Esophagus squamous epithelium (tissue), 5 donors: ENCODE measurements around the gene TNS1. TPM values are rescaled to one million over a fixed set of nuclear protein-coding genes. Genes with fewer than 3 reads are reported as not detected.

Experiments used
- DNase-seq: peaks from one replicate; lab custom pipeline; 2025; lab: John Stamatoyannopoulos, UW
- H3K27ac ChIP-seq, 4 donors: fragments of 200-600 bp; sonication (generic); one replicate each; pipeline ENCODE4 v1.5.1; 2016 to 2019; ENCODE audit warnings: mild to moderate bottlenecking in 1 of 4
- H3K27me3 ChIP-seq, 4 donors: fragments of 200-600 bp; sonication (generic); 1 replicate in 3 of 4; 2 replicates in 1 of 4; pipeline versions ENCODE4 v1.5.1 to v1.6.0; 2017 to 2021; ENCODE audit warnings: antibody characterized with exemption in 1 of 4
- H3K36me3 ChIP-seq, 3 donors: fragments of 200-600 bp; sonication (generic); one replicate each; pipeline ENCODE4 v1.5.1; 2016 to 2019
- H3K4me1 ChIP-seq, 3 donors: fragments of 200-600 bp; sonication (generic); one replicate each; pipeline ENCODE4 v1.5.1; 2017 to 2019
- H3K4me3 ChIP-seq, 4 donors: fragments of 200-600 bp; sonication (generic); 1 replicate in 3 of 4; 2 replicates in 1 of 4; pipeline ENCODE4 v1.5.1; 2016 to 2019; ENCODE audit warnings: mild to moderate bottlenecking in 2 of 4, moderate library complexity in 1 of 4
- H3K9me3 ChIP-seq, 3 donors: fragments of 200-600 bp; sonication (generic); one replicate each; pipeline ENCODE4 v1.5.1; 2016 to 2019
- POLR2A ChIP-seq, 4 donors: fragments of 450-650 bp; IDR thresholded peaks; one replicate each; pipeline ENCODE4 v1.6.1; 2017; ENCODE audit warnings: antibody characterized with exemption in 4 of 4, mild to moderate bottlenecking in 4 of 4, moderate library complexity in 3 of 4
- WGBS, 2 donors: methylation state at CpG; one replicate each; pipeline ENCODE4 v1.1.5; 2018; 5-methylcytosine and 5-hydroxymethylcytosine counted together
- intact Hi-C: fragments of 100-400 bp; cut with DNase I; formaldehyde crosslinking; loops from one replicate; pipeline ENCODE4 v1.15.0; 2022
- total RNA-seq, 4 donors: library from RNA; depleted of rRNA; stranded (reverse); fragments of >200 nt; gene quantifications; one replicate each; pipeline ENCODE4 v1.1.0, GENCODE V29; 2016
- TF ChIP-seq, protein P1 (sequence below), 6 experiments: fragments of 450-650 bp in 4 of 6; fragments of 200-600 bp in 2 of 6; sonication (generic) in 2 of 6; IDR thresholded peaks; one replicate each; pipeline ENCODE4 v1.5.1; 2016 to 2019; ENCODE audit warnings: antibody characterized with exemption in 6 of 6, mild to moderate bottlenecking in 4 of 6, moderate library complexity in 4 of 6
- donor health status: DM: yes; HTN: yes; CAD: no.

TNS1 gene
- total RNA-seq, 4 donors from 2014 or later: 34.7 to 201 (median 59.2) TPM

DNA sequence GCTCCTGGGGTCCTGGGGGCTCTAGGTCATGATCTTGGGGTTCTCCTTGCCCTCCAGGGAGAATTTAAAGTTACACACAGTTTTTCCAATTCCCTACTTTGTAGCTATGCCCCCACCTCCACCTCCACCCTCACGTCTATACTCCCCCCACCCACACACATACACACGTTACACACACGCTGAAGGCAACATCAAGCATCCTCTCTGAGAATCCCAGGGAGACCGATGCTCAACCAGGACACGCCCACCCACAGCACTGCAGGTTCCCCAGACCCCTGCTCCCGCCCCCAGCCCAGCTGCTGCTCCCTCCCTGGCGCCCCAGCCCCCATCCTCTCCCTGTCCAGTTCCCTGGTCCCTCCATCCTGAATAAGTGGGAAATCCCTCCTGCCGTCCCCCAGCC, 6.4 kb upstream of the TNS1 start:
- TF ChIP-seq, protein P1, sequence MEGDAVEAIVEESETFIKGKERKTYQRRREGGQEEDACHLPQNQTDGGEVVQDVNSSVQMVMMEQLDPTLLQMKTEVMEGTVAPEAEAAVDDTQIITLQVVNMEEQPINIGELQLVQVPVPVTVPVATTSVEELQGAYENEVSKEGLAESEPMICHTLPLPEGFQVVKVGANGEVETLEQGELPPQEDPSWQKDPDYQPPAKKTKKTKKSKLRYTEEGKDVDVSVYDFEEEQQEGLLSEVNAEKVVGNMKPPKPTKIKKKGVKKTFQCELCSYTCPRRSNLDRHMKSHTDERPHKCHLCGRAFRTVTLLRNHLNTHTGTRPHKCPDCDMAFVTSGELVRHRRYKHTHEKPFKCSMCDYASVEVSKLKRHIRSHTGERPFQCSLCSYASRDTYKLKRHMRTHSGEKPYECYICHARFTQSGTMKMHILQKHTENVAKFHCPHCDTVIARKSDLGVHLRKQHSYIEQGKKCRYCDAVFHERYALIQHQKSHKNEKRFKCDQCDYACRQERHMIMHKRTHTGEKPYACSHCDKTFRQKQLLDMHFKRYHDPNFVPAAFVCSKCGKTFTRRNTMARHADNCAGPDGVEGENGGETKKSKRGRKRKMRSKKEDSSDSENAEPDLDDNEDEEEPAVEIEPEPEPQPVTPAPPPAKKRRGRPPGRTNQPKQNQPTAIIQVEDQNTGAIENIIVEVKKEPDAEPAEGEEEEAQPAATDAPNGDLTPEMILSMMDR (IDR thresholded peaks at IDR 0.05): no peak
- TF ChIP-seq POLR2A (IDR thresholded peaks at IDR 0.05): no peak
- peak overlapping the region; percentile 2 to 78 (median 70) for H3K27ac ChIP-seq
- H3K4me3 ChIP-seq: peak overlapping the region; percentile 50 to 75 (median 54)
- H3K9me3 ChIP-seq: no peaks in the 10 kb centered on the region
- H3K4me1 ChIP-seq: peaks cover 31 to 76% (median 45%) of the 10 kb centered on the region in 3 donors
- no peaks in the 10 kb centered on the region for H3K36me3 ChIP-seq
- DNase-seq: no peak
- intact Hi-C loops: no loop called here
- H3K27me3 ChIP-seq: peaks cover 0 to 49% (median 0%) of the 10 kb centered on the region in 4 donors
- 12 to 28% methylated on average over 5 to 7 of the region's 8 CpGs for WGBS, 2 donors

DNA sequence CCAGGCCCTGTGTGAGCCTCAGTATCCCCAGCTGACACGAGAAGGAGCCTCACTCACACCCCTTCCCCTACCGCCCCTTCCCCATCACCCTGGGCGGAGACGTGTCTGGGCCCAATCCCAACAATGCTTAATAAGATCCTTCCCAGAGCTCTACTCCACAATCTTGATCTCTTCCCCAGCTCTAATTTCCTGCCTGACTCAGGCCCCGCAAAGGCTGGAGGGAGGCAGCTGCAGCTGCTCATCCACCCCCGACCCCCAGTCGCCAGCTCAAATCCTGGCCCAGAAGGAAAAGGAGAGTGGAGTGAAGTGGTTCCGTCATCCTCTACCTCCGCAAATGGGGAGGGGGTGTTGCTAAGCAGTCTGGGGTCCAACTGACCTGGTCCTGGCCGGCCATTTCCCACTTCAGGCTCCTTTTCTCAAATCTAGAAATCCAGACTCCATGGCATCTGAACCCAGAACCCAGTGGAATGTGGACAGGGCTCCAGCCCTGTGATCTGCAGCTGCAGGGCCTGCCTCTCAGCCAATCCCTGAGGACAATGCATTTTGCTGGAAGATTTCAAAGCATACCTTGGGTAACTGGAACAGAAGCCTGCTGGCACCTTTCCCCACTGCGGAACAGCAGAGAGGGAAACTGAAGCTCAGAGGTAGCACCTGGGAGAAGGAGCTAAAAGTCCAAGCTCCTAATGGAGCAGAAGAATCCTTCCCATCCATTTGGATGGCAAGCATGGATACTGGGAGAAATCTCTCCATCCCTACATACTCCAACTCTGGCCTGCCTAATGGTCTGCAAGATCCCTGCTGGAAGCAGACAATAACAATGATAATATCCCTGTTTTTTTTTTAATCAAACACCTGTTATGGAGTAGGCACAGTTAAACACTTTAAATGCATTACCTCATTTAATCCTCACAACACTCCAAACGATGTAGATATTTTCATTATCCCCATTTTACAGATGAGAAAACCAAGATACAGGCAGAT, 5.6 kb upstream of the TNS1 start:
- intact Hi-C loops: no loop called here
- no peak for DNase-seq

DNA sequence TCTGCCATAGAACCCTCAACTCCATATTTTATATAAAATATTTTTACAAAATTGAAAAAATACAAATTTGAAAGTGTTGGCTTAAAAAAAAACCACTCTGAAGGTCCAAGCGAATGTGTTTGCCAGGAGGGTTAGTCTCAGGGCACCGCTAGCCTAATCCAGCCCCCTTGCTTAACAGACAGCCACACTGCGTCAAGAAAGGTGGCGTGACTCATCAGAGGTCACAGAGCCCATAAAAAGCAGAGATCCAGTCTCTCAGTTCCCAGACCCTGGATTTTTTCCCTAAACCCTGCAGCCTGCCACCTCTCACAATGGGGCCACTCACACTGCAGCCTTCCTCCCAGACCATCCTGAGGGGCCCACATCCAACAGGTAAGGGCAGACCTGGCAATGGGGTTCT, 3.9 kb upstream of the TNS1 start:
- Histone ChIP-seq H3K9me3 (no peaks in the 10 kb centered on the region), H3K4me1 (peaks cover 44 to 100% (median 64%) of the 10 kb centered on the region in 3 donors), H3K27ac (peak overlapping the region in 2 of 4 donors; percentile 14 to 50), H3K36me3 (no peaks in the 10 kb centered on the region), H3K4me3 (no peak overlapping the region), H3K27me3 (peaks cover 0 to 43% (median 0%) of the 10 kb centered on the region in 4 donors)
- WGBS, 2 donors: 32 to 68% methylated on average over 4 of the region's 4 CpGs
- no peak for DNase-seq
- intact Hi-C loops: no loop called here
- TF ChIP-seq, protein P1 (IDR thresholded peaks at IDR 0.05): no peak
- TF ChIP-seq POLR2A (IDR thresholded peaks at IDR 0.05): no peak

More for the DNA sequence above, 5.6 kb upstream of the TNS1 start:
- 36 to 37% methylated on average over 6 to 9 of the region's 12 CpGs for WGBS, 2 donors
- Histone ChIP-seq H3K36me3 (no peaks in the 10 kb centered on the region), H3K4me1 (peaks cover 36 to 84% (median 54%) of the 10 kb centered on the region in 3 donors), H3K27me3 (peaks cover 0 to 49% (median 0%) of the 10 kb centered on the region in 4 donors), H3K4me3 (peak overlapping the region in 1 of 4 donors; percentile 75), H3K27ac (peak overlapping the region; percentile 14 to 78 (median 44)), H3K9me3 (no peaks in the 10 kb centered on the region)
- no peak for TF ChIP-seq POLR2A (IDR thresholded peaks at IDR 0.05)

DNA sequence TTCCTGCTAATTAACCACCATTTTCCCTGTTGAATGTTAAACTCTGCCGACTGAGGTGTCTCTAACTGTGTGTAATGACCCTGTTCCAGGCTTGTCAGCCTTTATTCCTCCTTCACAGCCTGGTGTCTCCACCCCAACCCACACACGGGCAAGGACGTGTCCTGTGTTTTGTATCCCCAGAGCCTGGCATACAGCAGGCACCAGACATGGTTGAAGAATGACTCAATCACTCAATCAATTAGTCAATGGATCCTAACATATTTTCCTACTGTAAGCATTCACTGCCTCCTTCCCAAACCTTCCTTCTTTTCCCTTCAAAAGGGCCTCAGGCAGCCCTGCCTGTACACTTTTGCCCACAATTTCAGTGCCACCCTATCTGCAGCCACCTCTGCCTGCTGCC, 2.7 kb upstream of the TNS1 start:
- TF ChIP-seq, protein P1 (IDR thresholded peaks at IDR 0.05): no peak
- TF ChIP-seq POLR2A (IDR thresholded peaks at IDR 0.05): no peak
- 37 to 47% methylated on average over 3 of the region's 3 CpGs for whole genome bisulfite sequencing, 2 donors
- Histone ChIP-seq H3K27me3 (peaks cover 0 to 30% (median 0%) of the 10 kb centered on the region in 4 donors), H3K36me3 (no peaks in the 10 kb centered on the region), H3K9me3 (no peaks in the 10 kb centered on the region), H3K4me1 (peaks cover 38 to 98% (median 60%) of the 10 kb centered on the region in 3 donors), H3K27ac (peak overlapping the region; percentile 66 to 90 (median 80)), H3K4me3 (no peak overlapping the region)
- intact Hi-C loops: no loop called here
- no peak for DNase-seq

DNA sequence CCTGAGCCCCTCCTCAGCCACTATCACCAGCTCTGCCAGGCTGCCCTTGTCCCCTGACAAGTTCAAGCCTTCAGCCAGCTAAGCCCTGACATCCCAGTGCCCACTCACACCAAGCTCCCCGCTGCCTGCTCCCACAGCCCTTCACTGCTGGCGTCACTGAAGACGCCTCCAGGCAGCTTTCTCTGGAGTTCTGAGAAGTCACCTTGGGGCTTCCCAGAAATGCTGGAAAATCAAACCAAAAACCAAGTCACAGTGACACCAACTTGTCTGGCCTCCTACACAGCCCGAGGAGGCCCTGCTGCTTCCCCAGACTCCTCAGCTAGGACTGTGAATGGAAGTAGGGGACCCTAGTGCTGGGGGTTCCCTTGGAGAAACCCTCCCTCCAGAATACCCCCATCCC, 2.2 kb upstream of the TNS1 start:
- peaks cover 0 to 26% (median 0%) of the 10 kb centered on the region in 4 donors for H3K27me3 ChIP-seq
- no peak overlapping the region for H3K4me3 ChIP-seq
- no peaks in the 10 kb centered on the region for H3K9me3 ChIP-seq
- intact Hi-C loops: no loop called here
- TF ChIP-seq, protein P1 (IDR thresholded peaks at IDR 0.05): no peak
- DNase-seq: no peak
- WGBS, 2 donors: 38 to 43% methylated on average over 1 to 4 of the region's 4 CpGs
- H3K4me1 ChIP-seq: peaks cover 34 to 98% (median 60%) of the 10 kb centered on the region in 3 donors
- no peaks in the 10 kb centered on the region for H3K36me3 ChIP-seq
- peak overlapping the region; percentile 66 to 90 (median 80) for H3K27ac ChIP-seq
